Vagina (tissue), 2 donors: Measurements from ENCODE around the gene CTNND2.

Experiments used
- CTCF ChIP-seq, 3 experiments: fragments of 450-650 bp in 2 of 3; fragments of 200-600 bp in 1 of 3; sonication (generic) in 1 of 3; IDR thresholded peaks; one replicate each; pipeline ENCODE4 v1.5.1; 2017 to 2019; ENCODE audit warnings: antibody characterized with exemption in 3 of 3, mild to moderate bottlenecking in 2 of 3, moderate library complexity in 2 of 3
- POLR2A ChIP-seq, 2 donors: fragments of 450-650 bp; IDR thresholded peaks; one replicate each; pipeline ENCODE4 v1.6.1; 2017; ENCODE audit warnings: antibody characterized with exemption in 2 of 2, mild to moderate bottlenecking in 2 of 2, moderate library complexity in 2 of 2
- POLR2AphosphoS5 ChIP-seq, 2 donors: sonication (generic); formaldehyde crosslinking; IDR thresholded peaks; one replicate each; pipeline ENCODE4 v1.9.0; 2017; ENCODE audit warnings: antibody characterized with exemption in 2 of 2, mild to moderate bottlenecking in 2 of 2, low read depth in 1 of 2; ENCODE audit not compliant: insufficient read depth in 1 of 2

GRCh38 chr5:11890777-11891176 lies 13.5 kb downstream of the CTNND2 start:
- no peak for TF ChIP-seq POLR2A (IDR thresholded peaks at IDR 0.05)
- TF ChIP-seq POLR2AphosphoS5 (IDR thresholded peaks at IDR 0.05; ENCODE audit: insufficient read depth in 1 of 2, low read depth in 1 of 2): no peak
- no peak for TF ChIP-seq CTCF (IDR thresholded peaks at IDR 0.05)
